SK-N-SH (cell line): ENCODE results near the gene DLEC1. TPM values are rescaled to one million over a fixed set of nuclear protein-coding genes. Genes with fewer than 3 reads are reported as not detected.

Source experiments
- CTCF ChIA-PET: fragments of 300-600, 350-600 bp; formaldehyde crosslinking; extraction: SDS; loops from one replicate; lab custom pipeline; 2021; lab: Yijun Ruan, JAX
- POLR2A ChIA-PET: fragments of 350-600 bp; sonication (Branson Sonifier 250); formaldehyde crosslinking; extraction: SDS; loops from one replicate; lab custom pipeline; 2020; ENCODE audit warnings: antibody characterized with exemption, inconsistent platforms; lab: Yijun Ruan, JAX
- DNase-seq: peaks from one replicate; pipeline ENCODE4 v3.0.0; 2012
- H2AFZ ChIP-seq: fragments of 200-600 bp; sonication (generic); 2 replicates; pipeline ENCODE4 v1.8.1; 2016; ENCODE audit warnings: antibody characterized with exemption, mild to moderate bottlenecking, low read depth
- H3F3A ChIP-seq: fragments of 200-600 bp; sonication (generic); replicated peaks from 2 replicates; pipeline ENCODE3; 2016; ENCODE audit warnings: antibody characterized with exemption, mild to moderate bottlenecking; ENCODE audit not compliant: insufficient read depth
- H3K27ac ChIP-seq, 2 experiments: fragments of 200-500 bp in 1 of 2; fragments of 200-600 bp in 1 of 2; sonication (Bioruptor generic) in 1 of 2; sonication (generic), shearing (Covaris generic) in 1 of 2; 2 replicates each; pipeline versions ENCODE4 v1.5.1 to v1.6.1; 2014 to 2016; ENCODE audit warnings: low read depth in 2 of 2, inconsistent platforms in 1 of 2, low read length in 1 of 2, mild to moderate bottlenecking in 1 of 2, mixed read lengths in 1 of 2
- H3K27me3 ChIP-seq: fragments of 200-600 bp; sonication (generic), shearing (Covaris generic); 2 replicates; pipeline ENCODE4 v1.6.1; 2016; ENCODE audit warnings: mixed run types; ENCODE audit not compliant: insufficient read depth
- H3K36me3 ChIP-seq, 2 experiments: fragments of 200-500 bp in 1 of 2; fragments of 200-600 bp in 1 of 2; sonication (Bioruptor generic) in 1 of 2; sonication (generic) in 1 of 2; replicated peaks in 1 of 2; 2 replicates each; pipeline versions ENCODE3 to v1.5.1; 2014 to 2016; ENCODE audit warnings: low read length in 1 of 2, mild to moderate bottlenecking in 1 of 2; ENCODE audit not compliant: insufficient read depth in 2 of 2, control insufficient read depth in 1 of 2
- H3K4me1 ChIP-seq, 2 experiments: fragments of 200-500 bp in 1 of 2; fragments of 200-600 bp in 1 of 2; sonication (Bioruptor generic) in 1 of 2; sonication (generic), shearing (Covaris generic) in 1 of 2; 2 replicates each; pipeline versions ENCODE4 v1.5.1 to v1.6.1; 2014 to 2016; ENCODE audit warnings: low read depth in 1 of 2, low read length in 1 of 2, mixed run types in 1 of 2; ENCODE audit not compliant: insufficient read depth in 2 of 2, control insufficient read depth in 1 of 2
- H3K4me2 ChIP-seq: fragments of 200-600 bp; sonication (generic), shearing (Covaris generic); 2 replicates; pipeline ENCODE4 v1.6.1; 2017; ENCODE audit warnings: mixed run types
- H3K4me3 ChIP-seq, 2 experiments: fragments of 200-500 bp in 1 of 2; fragments of 200-600 bp in 1 of 2; sonication (Bioruptor generic) in 1 of 2; sonication (generic), shearing (Covaris generic) in 1 of 2; 2 replicates each; pipeline versions ENCODE4 v1.5.1 to v1.8.1; 2014 to 2016; ENCODE audit warnings: low read depth in 2 of 2, inconsistent platforms in 1 of 2, low read length in 1 of 2, mild to moderate bottlenecking in 1 of 2, mixed read lengths in 1 of 2, moderate library complexity in 1 of 2
- H3K79me2 ChIP-seq: fragments of 200-600 bp; sonication (generic); 2 replicates; pipeline ENCODE4 v1.8.1; 2017; ENCODE audit warnings: mild to moderate bottlenecking; ENCODE audit not compliant: insufficient read depth
- H3K9ac ChIP-seq: fragments of 200-600 bp; sonication (generic); 2 replicates; pipeline ENCODE4 v1.6.1; 2017; ENCODE audit warnings: mixed run types
- H3K9me2 ChIP-seq: fragments of 200-600 bp; sonication (generic); 2 replicates; pipeline ENCODE4 v1.6.1; 2017; ENCODE audit warnings: mixed run types
- H3K9me3 ChIP-seq: fragments of 200-600 bp; sonication (generic); 2 replicates; pipeline ENCODE4 v1.6.1; 2017; ENCODE audit warnings: mixed run types, mild to moderate bottlenecking, moderate library complexity
- H4K20me1 ChIP-seq: fragments of 200-600 bp; sonication (generic); 2 replicates; pipeline ENCODE4 v1.6.1; 2017; ENCODE audit warnings: mild to moderate bottlenecking, mixed run types; ENCODE audit not compliant: insufficient read depth
- CHD2 ChIP-seq: fragments of 150-350 bp; IDR thresholded peaks from 2 replicates; pipeline ENCODE4 v1.6.1; 2018; ENCODE audit warnings: low read length; ENCODE audit not compliant: partially characterized antibody
- CTCF ChIP-seq: fragments of 200-600 bp; sonication (generic); IDR thresholded peaks from 2 replicates; pipeline ENCODE4 v1.6.1; 2017; ENCODE audit warnings: antibody characterized with exemption, mild to moderate bottlenecking, moderate library complexity
- ELF1 ChIP-seq: IDR thresholded peaks from 2 replicates; pipeline ENCODE4 v1.4.0; 2012
- EP300 ChIP-seq, 2 experiments: IDR thresholded peaks; 2 replicates each; pipeline versions ENCODE4 v1.4.0 to v1.6.1; 2012; ENCODE audit warnings: borderline replicate concordance in 1 of 2, low read depth in 1 of 2, low read length in 1 of 2
- EZH2phosphoT487 ChIP-seq: fragments of 200-600 bp; sonication (generic); IDR thresholded peaks from 2 replicates; pipeline ENCODE4 v1.6.1; 2017; ENCODE audit warnings: low read depth, mixed run types, mild to moderate bottlenecking, antibody characterized with exemption, moderate library complexity, borderline replicate concordance
- FOSL2 ChIP-seq: IDR thresholded peaks from 2 replicates; pipeline ENCODE4 v1.4.0; 2012; ENCODE audit warnings: low read depth, mild to moderate bottlenecking, moderate library complexity, borderline replicate concordance
- FOXJ3 ChIP-seq: sonication (generic); formaldehyde crosslinking; IDR thresholded peaks from 2 replicates; pipeline ENCODE4 v1.5.1; 2020; ENCODE audit warnings: mild to moderate bottlenecking, missing genetic modification reagents
- FOXM1 ChIP-seq: IDR thresholded peaks from 2 replicates; pipeline ENCODE4 v1.4.0; 2012; ENCODE audit warnings: low read depth, mild to moderate bottlenecking
- GABPA ChIP-seq: IDR thresholded peaks from 2 replicates; pipeline ENCODE4 v1.4.0; 2012; ENCODE audit warnings: low read depth, mild to moderate bottlenecking
- JUND ChIP-seq: IDR thresholded peaks from 2 replicates; pipeline ENCODE4 v1.4.0; 2012
- MAX ChIP-seq: IDR thresholded peaks from 2 replicates; pipeline ENCODE4 v1.4.0; 2012; ENCODE audit warnings: low read depth
- MEF2A ChIP-seq: IDR thresholded peaks from 2 replicates; pipeline ENCODE4 v1.4.0; 2012; ENCODE audit warnings: low read depth, borderline replicate concordance
- MXI1 ChIP-seq: IDR thresholded peaks from 2 replicates; pipeline ENCODE4 v1.6.1; 2012; ENCODE audit warnings: mild to moderate bottlenecking, low read depth, low read length, improper control_type of control experiment
- NRF1 ChIP-seq: IDR thresholded peaks from 2 replicates; pipeline ENCODE4 v1.6.1; 2012; ENCODE audit warnings: low read depth, mild to moderate bottlenecking, low read length
- POLR2AphosphoS5 ChIP-seq: IDR thresholded peaks from 2 replicates; pipeline ENCODE4 v1.6.1; 2012; ENCODE audit warnings: low read depth, low read length
- RAD21 ChIP-seq: IDR thresholded peaks from 2 replicates; pipeline ENCODE4 v1.6.1; 2012; ENCODE audit warnings: mild to moderate bottlenecking, low read length
- RCOR1 ChIP-seq: fragments of 150-350 bp; IDR thresholded peaks from 2 replicates; pipeline ENCODE4 v1.6.1; 2017; ENCODE audit warnings: antibody characterized with exemption, low read length
- REST ChIP-seq: IDR thresholded peaks from 2 replicates; pipeline ENCODE4 v1.6.1; 2012; ENCODE audit warnings: mild to moderate bottlenecking, low read depth, low read length, moderate library complexity
- RXRA ChIP-seq: IDR thresholded peaks from 2 replicates; pipeline ENCODE4 v1.4.0; 2012; ENCODE audit warnings: low read depth, mild to moderate bottlenecking, borderline replicate concordance
- SIN3A ChIP-seq: IDR thresholded peaks from 2 replicates; pipeline ENCODE4 v1.6.1; 2012; ENCODE audit warnings: low read depth, mild to moderate bottlenecking, low read length, moderate library complexity, borderline replicate concordance
- TAF1 ChIP-seq: IDR thresholded peaks from 2 replicates; pipeline ENCODE4 v1.6.1; 2012; ENCODE audit warnings: low read depth, mild to moderate bottlenecking, low read length, moderate library complexity, borderline replicate concordance
- TCF12 ChIP-seq: IDR thresholded peaks from 2 replicates; pipeline ENCODE4 v1.4.0; 2012
- TEAD4 ChIP-seq: IDR thresholded peaks from 2 replicates; pipeline ENCODE4 v1.4.0; 2012; ENCODE audit warnings: mild to moderate bottlenecking, borderline replicate concordance; ENCODE audit not compliant: insufficient read depth
- YY1 ChIP-seq: IDR thresholded peaks from 2 replicates; pipeline ENCODE4 v1.4.0; 2012; ENCODE audit warnings: low read depth, mild to moderate bottlenecking
- WGBS: methylation state at CpG from one replicate; pipeline ENCODE4 v1.1.6; 2017; ENCODE audit warnings: low lambda C conversion rate; 5-methylcytosine and 5-hydroxymethylcytosine counted together
- polyA plus RNA-seq, 3 experiments: library from polyadenylated mRNA; depleted of rRNA; stranded (reverse); fragments of >200 nt; gene quantifications; 2 replicates each; pipeline ENCODE4 v1.2.3, GENCODE V29; 2012
- TF ChIP-seq, protein P1 (sequence below): fragments of 150-350 bp; IDR thresholded peaks from 2 replicates; pipeline ENCODE4 v1.6.1; 2017; ENCODE audit warnings: antibody characterized with exemption, low read length, low read depth, borderline replicate concordance
- TF ChIP-seq, protein P2 (sequence below): fragments of 150-350 bp; IDR thresholded peaks from 2 replicates; pipeline ENCODE4 v1.6.1; 2016; ENCODE audit warnings: mild to moderate bottlenecking, low read depth, low read length

DLEC1 gene
- polyA plus RNA-seq, 1 of the 3 experiments (the other 2 are of a cell fraction), result 0.02 TPM

DNA sequence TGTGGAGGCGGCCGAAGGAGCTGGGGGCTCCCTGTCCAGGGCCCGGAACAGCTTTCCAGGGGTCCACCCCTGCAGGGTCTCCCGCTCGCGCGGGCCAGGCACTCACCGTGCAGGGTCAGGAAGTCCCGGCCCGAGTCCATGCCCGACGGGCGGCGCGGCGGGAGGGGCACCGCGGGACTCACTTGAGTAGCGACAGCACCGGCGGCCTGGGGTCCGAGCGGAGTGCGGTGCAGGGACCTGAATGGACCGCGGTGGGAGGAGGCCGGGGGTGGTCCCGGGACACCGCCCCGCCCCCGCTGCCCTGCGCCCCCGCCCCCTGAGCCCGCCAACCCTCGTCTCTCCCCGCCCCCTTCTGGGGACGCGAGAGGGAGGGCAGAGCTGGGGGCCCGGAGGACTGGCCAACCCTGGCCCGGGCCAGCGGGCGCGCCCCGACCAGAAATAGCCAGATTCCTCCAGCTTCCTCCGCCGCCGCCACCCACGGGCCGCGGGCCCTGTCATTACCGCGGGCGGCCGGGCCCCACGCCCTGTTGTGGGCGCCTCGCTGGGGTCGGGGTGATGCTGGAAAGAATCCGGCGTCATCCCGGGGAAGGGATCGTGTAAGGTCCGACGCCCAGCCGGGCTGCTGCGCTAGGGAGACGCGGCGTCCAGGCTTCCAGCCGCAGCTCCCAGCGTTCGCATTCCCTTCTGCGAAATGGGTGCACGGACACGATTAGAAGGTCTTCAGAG lies 9.4 kb upstream of the DLEC1 start, which contains the start of gene PLCD1:
Gene PLCD1, minus strand, starts transcription at position 243 of the 726 bp plus-strand sequence. Its CDS starts 103 bp downstream, at position 140.
- Histone ChIP-seq H3K79me2 (peaks cover 3% of the 10 kb centered on the region; the same call in 1 of the 2 replicates), H2AFZ (peak within 1 kb of the TSS; percentile 78), H3K4me3 (peak within 1 kb of the TSS; percentile 75 to 77), H3F3A (peaks cover 13% of the 10 kb centered on the region), H4K20me1 (peaks cover 3% of the 10 kb centered on the region; the same call in 1 of the 2 replicates), H3K9ac (peak within 1 kb of the TSS; percentile 92), H3K9me3 (no peaks in the 10 kb centered on the region), H3K9me2 (no peaks in the 10 kb centered on the region), H3K27ac (peak within 1 kb of the TSS; percentile 55 to 58; a peak in 3 of 4 replicates), H3K4me2 (peak within 1 kb of the TSS; percentile 83), H3K27me3 (no peaks in the 10 kb centered on the region), H3K4me1 (peaks cover 19 to 23% of the 10 kb centered on the region in 2 experiments; a peak in 3 of 4 replicates), H3K36me3 (no peaks in the 10 kb centered on the region)
- peak; percentile 98 for DNase-seq
- WGBS, result 14% methylated on average over 21 of the region's 75 CpGs
- CTCF ChIA-PET, result interaction anchor here (0.7 to 1.3 kb wide), 2 partner anchors 9 to 26 kb away, joined by 3 read pairs; no protein-coding TSS in a partner anchor
- POLR2A ChIA-PET, result interaction anchor here (0.6 to 1.8 kb wide), 4 partner anchors 11 to 240 kb away, joined by 3 to 6 read pairs (median 4); partner anchors contain the start of gene ACAA1
- TF ChIP-seq CTCF (no peak), MAX (0 out of 2 replicates have a peak, but pooled peaks have one; percentile 22), EZH2phosphoT487 (no peak), EP300 (IDR thresholded peaks at IDR 0.05; ENCODE audit: borderline replicate concordance in 1 of 2, low read depth in 1 of 2, low read length in 1 of 2) (no peak), POLR2AphosphoS5 (peak; percentile 61; the same call in 1 of the 2 replicates), NRF1 (no peak), RXRA (no peak), MEF2A (no peak), TEAD4 (no peak), MXI1 (peak; percentile 39; the same call in 1 of the 2 replicates), JUND (no peak), TCF12 (no peak), REST (no peak; the same call in 1 of the 2 replicates), FOSL2 (no peak), SIN3A (no peak), ELF1 (no peak), FOXM1 (no peak), YY1 (no peak), FOXJ3 (no peak), TAF1 (peak; percentile 68; the same call in 1 of the 2 replicates), RCOR1 (peak; percentile 58; the same call in 1 of the 2 replicates), GABPA (no peak), RAD21 (no peak), CHD2 (no peak)
- TF ChIP-seq, protein P1, sequence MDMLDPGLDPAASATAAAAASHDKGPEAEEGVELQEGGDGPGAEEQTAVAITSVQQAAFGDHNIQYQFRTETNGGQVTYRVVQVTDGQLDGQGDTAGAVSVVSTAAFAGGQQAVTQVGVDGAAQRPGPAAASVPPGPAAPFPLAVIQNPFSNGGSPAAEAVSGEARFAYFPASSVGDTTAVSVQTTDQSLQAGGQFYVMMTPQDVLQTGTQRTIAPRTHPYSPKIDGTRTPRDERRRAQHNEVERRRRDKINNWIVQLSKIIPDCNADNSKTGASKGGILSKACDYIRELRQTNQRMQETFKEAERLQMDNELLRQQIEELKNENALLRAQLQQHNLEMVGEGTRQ, result no peak
- TF ChIP-seq, protein P2, sequence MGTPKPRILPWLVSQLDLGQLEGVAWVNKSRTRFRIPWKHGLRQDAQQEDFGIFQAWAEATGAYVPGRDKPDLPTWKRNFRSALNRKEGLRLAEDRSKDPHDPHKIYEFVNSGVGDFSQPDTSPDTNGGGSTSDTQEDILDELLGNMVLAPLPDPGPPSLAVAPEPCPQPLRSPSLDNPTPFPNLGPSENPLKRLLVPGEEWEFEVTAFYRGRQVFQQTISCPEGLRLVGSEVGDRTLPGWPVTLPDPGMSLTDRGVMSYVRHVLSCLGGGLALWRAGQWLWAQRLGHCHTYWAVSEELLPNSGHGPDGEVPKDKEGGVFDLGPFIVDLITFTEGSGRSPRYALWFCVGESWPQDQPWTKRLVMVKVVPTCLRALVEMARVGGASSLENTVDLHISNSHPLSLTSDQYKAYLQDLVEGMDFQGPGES, result no peak
